Keratinocyte (primary cell): ENCODE results near the gene PIP4K2C.

Experiments
- CTCF ChIP-seq, 3 experiments: IDR thresholded peaks in 1 of 3; conservative IDR thresholded peaks in 1 of 3; optimal IDR thresholded peaks in 1 of 3; 2 replicates in 2 of 3; 3 replicates in 1 of 3; pipeline versions ENCODE3 to v1.5.1; 2011; ENCODE audit warnings: low read length in 3 of 3, mild to moderate bottlenecking in 3 of 3, moderate library complexity in 2 of 3, control low read depth in 1 of 3, inconsistent platforms in 1 of 3; ENCODE audit not compliant: insufficient read depth in 2 of 3; ENCODE audit errors: extremely low read depth in 1 of 3
- EZH2 ChIP-seq: IDR thresholded peaks from one replicate; pipeline ENCODE4 v1.6.1; 2012; ENCODE audit warnings: inconsistent platforms, mild to moderate bottlenecking, low read length, moderate library complexity

- no peak for TF ChIP-seq CTCF (optimal IDR thresholded peaks at IDR 0.05 in 1 of 3, IDR thresholded peaks at IDR 0.05 in 1 of 3, conservative IDR thresholded peaks at IDR 0.05 in 1 of 3; ENCODE audit: extremely low read depth in 1 of 3, insufficient read depth in 2 of 3, low read length in 3 of 3)
- TF ChIP-seq EZH2: no peak
Measured at GRCh38 chr12:57553343-57554202, 37.4 kb upstream of the PIP4K2C start.
